Measurements from ENCODE around the gene MCRS1. TPM values are rescaled to one million over a fixed set of nuclear protein-coding genes. Genes with fewer than 3 reads are reported as not detected.

The MCRS1 gene
- total RNA-seq, 2 donors from 2014 or later: 46.6 TPM

DNA sequence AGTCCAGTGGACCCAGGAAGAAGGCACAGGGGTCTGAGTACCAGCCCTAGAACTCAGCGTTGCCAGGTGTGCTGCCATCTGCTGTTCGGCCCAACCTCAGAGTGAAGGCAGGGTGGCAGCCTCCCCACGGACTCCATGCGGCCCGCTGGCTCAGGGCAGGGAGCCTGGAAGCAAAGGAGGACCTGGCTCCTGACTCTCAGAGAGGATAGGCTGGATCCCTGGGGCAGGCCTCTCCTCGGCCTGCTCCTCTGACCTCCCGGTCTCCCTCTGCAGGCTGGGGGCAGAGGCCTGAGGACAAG is 10.1 kb downstream of the MCRS1 start:
- H3K4me1 ChIP-seq (ENCODE audit: control insufficient read depth in 1 of 2, low read depth in 2 of 2): no peaks in the 10 kb centered on the region
- no peak for ATAC-seq (ENCODE audit: insufficient number of reproducible peaks, low FRiP score, low read depth)
- H3K4me3 ChIP-seq: no peak overlapping the region
- no peaks in the 10 kb centered on the region for H3K9me3 ChIP-seq
- DNase-seq (ENCODE audit: low spot score): no peak
- TF ChIP-seq, protein P1, sequence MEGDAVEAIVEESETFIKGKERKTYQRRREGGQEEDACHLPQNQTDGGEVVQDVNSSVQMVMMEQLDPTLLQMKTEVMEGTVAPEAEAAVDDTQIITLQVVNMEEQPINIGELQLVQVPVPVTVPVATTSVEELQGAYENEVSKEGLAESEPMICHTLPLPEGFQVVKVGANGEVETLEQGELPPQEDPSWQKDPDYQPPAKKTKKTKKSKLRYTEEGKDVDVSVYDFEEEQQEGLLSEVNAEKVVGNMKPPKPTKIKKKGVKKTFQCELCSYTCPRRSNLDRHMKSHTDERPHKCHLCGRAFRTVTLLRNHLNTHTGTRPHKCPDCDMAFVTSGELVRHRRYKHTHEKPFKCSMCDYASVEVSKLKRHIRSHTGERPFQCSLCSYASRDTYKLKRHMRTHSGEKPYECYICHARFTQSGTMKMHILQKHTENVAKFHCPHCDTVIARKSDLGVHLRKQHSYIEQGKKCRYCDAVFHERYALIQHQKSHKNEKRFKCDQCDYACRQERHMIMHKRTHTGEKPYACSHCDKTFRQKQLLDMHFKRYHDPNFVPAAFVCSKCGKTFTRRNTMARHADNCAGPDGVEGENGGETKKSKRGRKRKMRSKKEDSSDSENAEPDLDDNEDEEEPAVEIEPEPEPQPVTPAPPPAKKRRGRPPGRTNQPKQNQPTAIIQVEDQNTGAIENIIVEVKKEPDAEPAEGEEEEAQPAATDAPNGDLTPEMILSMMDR (IDR thresholded peaks at IDR 0.05): no peak
- no peak overlapping the region for H3K27ac ChIP-seq
- no peaks in the 10 kb centered on the region for H3K27me3 ChIP-seq (replicated peaks; ENCODE audit: insufficient read depth)
- peaks cover 58% of the 10 kb centered on the region for H3K36me3 ChIP-seq

DNA sequence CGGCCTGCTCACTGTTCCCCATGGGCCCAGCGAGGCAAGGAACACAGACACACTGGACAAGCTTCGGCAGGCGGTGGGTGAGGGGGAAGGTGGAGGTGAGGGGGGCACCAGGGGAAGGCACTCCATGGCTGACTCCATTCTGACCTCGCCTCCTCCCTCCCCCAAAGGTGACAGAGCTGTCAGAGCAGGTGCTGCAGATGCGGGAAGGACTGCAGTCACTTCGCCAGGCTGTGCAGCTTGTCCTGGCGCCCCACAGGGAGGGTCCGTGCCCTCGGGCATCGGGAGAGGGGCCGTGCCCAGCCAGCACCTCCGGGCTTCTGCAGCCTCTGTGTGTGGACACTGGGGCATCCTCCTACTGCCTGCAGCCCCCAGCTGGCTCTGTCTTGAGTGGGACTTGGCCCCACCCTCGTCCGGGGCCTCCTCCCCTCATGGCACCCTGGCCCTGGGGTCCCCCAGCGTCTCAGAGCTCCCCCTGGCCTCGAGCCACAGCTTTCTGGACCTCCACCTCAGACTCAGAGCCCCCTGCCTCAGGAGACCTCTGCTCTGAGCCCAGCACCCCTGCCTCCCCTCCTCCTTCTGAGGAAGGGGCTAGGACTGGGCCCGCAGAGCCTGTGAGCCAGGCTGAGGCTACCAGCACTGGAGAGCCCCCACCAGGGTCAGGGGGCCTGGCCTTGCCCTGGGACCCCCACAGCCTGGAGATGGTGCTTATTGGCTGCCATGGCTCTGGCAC is 10.6 kb downstream of the MCRS1 start:
- Histone ChIP-seq H3K4me3 (no peak overlapping the region), H3K27ac (no peak overlapping the region), H3K36me3 (peaks cover 53% of the 10 kb centered on the region), H3K27me3 (replicated peaks; ENCODE audit: insufficient read depth) (no peaks in the 10 kb centered on the region), H3K4me1 (ENCODE audit: control insufficient read depth in 1 of 2, low read depth in 2 of 2) (no peaks in the 10 kb centered on the region), H3K9me3 (no peaks in the 10 kb centered on the region)
- TF ChIP-seq, protein P1 (IDR thresholded peaks at IDR 0.05): no peak
- ATAC-seq (ENCODE audit: insufficient number of reproducible peaks, low FRiP score, low read depth) (no peak), DNase-seq (ENCODE audit: low spot score) (no peak)

DNA sequence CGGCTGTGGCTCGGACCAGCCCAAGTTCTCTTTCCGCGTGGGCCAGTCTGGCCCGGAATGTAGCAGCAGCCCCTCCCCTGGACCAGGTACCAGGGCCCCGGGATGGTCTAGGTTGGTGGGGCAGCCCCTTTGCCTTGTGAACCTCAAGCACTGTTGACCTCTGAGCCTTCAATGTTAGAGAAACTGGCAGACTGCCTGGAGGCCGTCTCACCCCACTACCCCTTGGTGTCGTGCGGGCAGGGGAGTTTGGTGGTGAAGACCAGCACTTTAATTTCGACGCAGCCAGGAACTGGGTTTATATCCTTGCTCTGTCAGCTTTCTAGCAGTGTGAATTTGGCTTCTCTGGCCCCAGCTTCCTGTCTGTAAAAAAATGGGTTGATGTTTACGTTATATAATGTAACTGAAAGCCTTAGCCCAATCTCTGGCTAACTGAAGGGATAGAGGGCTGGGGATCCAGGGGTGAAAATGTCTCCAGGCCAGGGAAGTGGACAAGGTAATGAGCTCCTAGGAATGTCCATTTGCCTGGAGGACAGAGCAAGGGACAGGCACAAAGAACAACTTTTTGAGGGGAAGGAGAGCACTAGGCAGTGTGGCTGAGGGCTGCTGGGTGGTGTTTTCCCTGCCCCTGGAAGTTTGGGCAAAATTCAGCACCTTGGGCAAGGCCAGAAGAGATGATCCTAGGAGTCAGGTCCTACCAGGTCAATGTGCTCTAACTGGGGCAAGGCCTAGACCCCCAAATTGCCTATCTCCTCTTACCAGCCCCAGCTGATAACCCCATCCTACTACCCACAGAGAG is 11.4 kb downstream of the MCRS1 start:
- Histone ChIP-seq H3K27ac (no peak overlapping the region), H3K36me3 (peaks cover 45% of the 10 kb centered on the region), H3K9me3 (no peaks in the 10 kb centered on the region), H3K27me3 (replicated peaks; ENCODE audit: insufficient read depth) (no peaks in the 10 kb centered on the region), H3K4me1 (ENCODE audit: control insufficient read depth in 1 of 2, low read depth in 2 of 2) (no peaks in the 10 kb centered on the region), H3K4me3 (no peak overlapping the region)
- ATAC-seq (ENCODE audit: insufficient number of reproducible peaks, low FRiP score, low read depth): no peak
- DNase-seq (ENCODE audit: low spot score): no peak
- TF ChIP-seq, protein P1 (IDR thresholded peaks at IDR 0.05): no peak

DNA sequence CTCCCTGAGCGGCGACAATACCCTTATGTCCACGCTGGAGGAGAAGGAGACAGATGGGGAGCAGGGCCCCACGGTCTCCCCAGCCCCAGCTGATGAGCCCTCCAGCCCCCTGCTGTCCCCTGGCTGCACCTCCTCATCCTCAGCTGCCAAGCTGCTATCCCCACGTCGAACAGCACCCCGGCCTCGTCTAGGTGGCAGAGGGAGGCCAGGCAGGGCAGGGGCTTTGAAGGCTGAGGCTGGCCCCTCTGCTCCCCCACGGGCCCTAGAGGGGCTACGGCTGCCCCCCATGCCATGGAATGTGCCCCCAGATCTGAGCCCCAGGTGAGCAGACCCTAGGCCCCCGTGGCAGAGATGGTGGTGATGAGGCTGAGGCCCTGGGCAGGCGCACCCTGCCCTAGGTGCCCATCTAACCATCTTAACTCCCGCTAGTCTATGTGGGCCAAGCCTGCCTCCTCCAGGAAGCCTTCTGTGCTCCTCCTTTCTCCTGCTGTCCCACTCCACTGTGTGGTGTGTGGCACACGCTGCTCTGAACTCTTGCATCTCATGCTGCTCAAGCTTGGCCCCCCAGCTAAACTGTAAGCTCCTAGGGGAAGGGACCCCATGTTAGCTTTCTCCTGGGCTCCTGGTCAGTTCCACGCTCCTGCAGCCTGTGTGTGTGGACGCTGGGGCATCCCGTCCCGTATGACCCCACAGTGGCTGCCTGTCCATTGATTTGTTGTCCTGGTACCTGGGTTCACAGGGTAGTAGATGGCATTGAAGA is 12.1 kb downstream of the MCRS1 start:
- no peak for ATAC-seq (ENCODE audit: insufficient number of reproducible peaks, low FRiP score, low read depth)

More for the DNA sequence above, 12.1 kb downstream of the MCRS1 start:
- TF ChIP-seq, protein P1 (IDR thresholded peaks at IDR 0.05): no peak
- H3K4me3 ChIP-seq: no peak overlapping the region
- no peaks in the 10 kb centered on the region for H3K9me3 ChIP-seq
- peaks cover 39% of the 10 kb centered on the region for H3K36me3 ChIP-seq
- no peak for DNase-seq (ENCODE audit: low spot score)
- H3K27ac ChIP-seq: no peak overlapping the region
- no peaks in the 10 kb centered on the region for H3K27me3 ChIP-seq (replicated peaks; ENCODE audit: insufficient read depth)
- H3K4me1 ChIP-seq (ENCODE audit: control insufficient read depth in 1 of 2, low read depth in 2 of 2): no peaks in the 10 kb centered on the region
